GM12878 (cell line): ENCODE results near the gene ADCY2. TPM values are rescaled to one million over a fixed set of nuclear protein-coding genes. Genes with fewer than 3 reads are reported as not detected.

Experiments
- ATAC-seq: fragments of 200-7000 bp; cut with Tn5 transposase; 3 replicates; pipeline ENCODE4 v1.9.1; 2020; ENCODE audit warnings: mild to moderate bottlenecking, moderate library complexity
- BruUV-seq: library from RNA; stranded (reverse); fragments of 400-500 nt; replicated peaks from 2 replicates; lab custom pipeline; 2021; lab: Mats Ljungman, UMichigan
- CTCF ChIA-PET: fragments of 300-600 bp; sonication (Branson Sonifier 250); formaldehyde crosslinking; extraction: SDS; loops from one replicate; lab custom pipeline; 2021; ENCODE audit warnings: inconsistent platforms; lab: Yijun Ruan, JAX
- POLR2A ChIA-PET: fragments of 350-600 bp; formaldehyde crosslinking; extraction: SDS; loops from one replicate; lab custom pipeline; 2021; ENCODE audit warnings: inconsistent platforms; lab: Charles Lee
- RAD21 ChIA-PET: fragments of 300-600 bp; sonication (Branson Sonifier 250); formaldehyde crosslinking; loops from one replicate; lab custom pipeline; 2023; ENCODE audit warnings: antibody characterized with exemption; ENCODE audit not compliant: unreplicated experiment; lab: Charles Lee
- SMC1A ChIA-PET: fragments of 300-600 bp; sonication (Branson Sonifier 250); formaldehyde crosslinking; loops from one replicate; lab custom pipeline; 2023; ENCODE audit not compliant: unreplicated experiment, uncharacterized antibody; lab: Charles Lee
- DNase-seq: peaks from one replicate; pipeline ENCODE4 v3.0.0-alpha.2; 2011; ENCODE audit warnings: low read depth, low spot score
- FAIRE-seq: peaks from 3 replicates; lab custom pipeline; 2011; peaks lifted over from hg19 to GRCh38; lab: Jason Lieb, UNC
- H2AFZ ChIP-seq: 2 replicates; pipeline ENCODE4 v1.6.0; 2011; ENCODE audit warnings: low read depth, low read length, control low read depth; ENCODE audit not compliant: control insufficient read depth
- H3K27ac ChIP-seq: 2 replicates; pipeline ENCODE4 v1.5.1; 2011; ENCODE audit warnings: control low read depth; ENCODE audit not compliant: control insufficient read depth, insufficient read depth
- H3K27me3 ChIP-seq, 2 experiments: replicated peaks in 1 of 2; 2 replicates each; pipeline versions ENCODE4 v1.6.0 to v1.6.1; 2011; ENCODE audit warnings: low read length in 1 of 2; ENCODE audit not compliant: control insufficient read depth in 2 of 2, insufficient read depth in 2 of 2
- H3K36me3 ChIP-seq, 2 experiments: 2 replicates each; pipeline ENCODE4 v1.5.1; 2011; ENCODE audit warnings: low read length in 1 of 2; ENCODE audit not compliant: control insufficient read depth in 2 of 2, insufficient read depth in 2 of 2
- H3K4me1 ChIP-seq: 2 replicates; pipeline ENCODE4 v1.6.1; 2011; ENCODE audit warnings: mild to moderate bottlenecking, low read length, moderate library complexity, mixed read lengths; ENCODE audit not compliant: control insufficient read depth, insufficient read depth
- H3K4me2 ChIP-seq: 2 replicates; pipeline ENCODE4 v1.6.0; 2011; ENCODE audit warnings: control low read depth; ENCODE audit not compliant: control insufficient read depth, insufficient read depth
- H3K4me3 ChIP-seq: fragments of 200-600 bp; sonication (generic); 2 replicates; pipeline ENCODE4 v1.5.1; 2016
- H3K79me2 ChIP-seq: 2 replicates; pipeline ENCODE4 v1.6.0; 2011; ENCODE audit warnings: low read length; ENCODE audit not compliant: control insufficient read depth, insufficient read depth
- H3K9ac ChIP-seq: 2 replicates; pipeline ENCODE4 v1.8.0; 2011; ENCODE audit warnings: low read length, control low read depth, mixed read lengths; ENCODE audit not compliant: control insufficient read depth, insufficient read depth
- H3K9me3 ChIP-seq: replicated peaks from 3 replicates; pipeline ENCODE4 v1.5.1; 2011; ENCODE audit warnings: mild to moderate bottlenecking, low read length; ENCODE audit not compliant: control insufficient read depth, insufficient read depth
- H4K20me1 ChIP-seq: 2 replicates; pipeline ENCODE4 v1.6.0; 2011; ENCODE audit not compliant: control insufficient read depth, insufficient read depth
- BHLHE40 ChIP-seq, 2 experiments: fragments of 450-650 bp in 1 of 2; IDR thresholded peaks; 2 replicates each; pipeline ENCODE4 v1.6.1; 2011 to 2017; ENCODE audit warnings: low read depth in 2 of 2, borderline replicate concordance in 1 of 2, improper control_type of control experiment in 1 of 2, low read length in 1 of 2, mild to moderate bottlenecking in 1 of 2
- SUPT20H ChIP-seq: IDR thresholded peaks from 2 replicates; pipeline ENCODE4 v1.6.1; 2011; ENCODE audit warnings: low read depth, mild to moderate bottlenecking, low read length, moderate library complexity, borderline replicate concordance; ENCODE audit not compliant: control insufficient read depth
- WGBS: methylation state at CpG from one replicate; pipeline ENCODE4 v1.1.6; 2016; ENCODE audit warnings: low lambda C conversion rate; ENCODE audit not compliant: insufficient replicate concordance, insufficient coverage; ENCODE audit errors: missing lambda C conversion rate; 5-methylcytosine and 5-hydroxymethylcytosine counted together
- in situ Hi-C: fragments of 300-500 bp; cut with MboI; formaldehyde crosslinking; loops from 9 replicates; pipeline ENCODE4 v1.14.3; 2018; ENCODE audit warnings: mixed read lengths
- intact Hi-C: fragments of 100-400 bp; cut with micrococcal nuclease; formaldehyde crosslinking; loops from one replicate; pipeline ENCODE4 v1.14.2; 2022; ENCODE audit not compliant: unreplicated experiment
- polyA plus RNA-seq, 11 experiments: library from polyadenylated mRNA; depleted of rRNA in 4 of 11; unstranded in 6 of 11; stranded (reverse) in 5 of 11; fragments of >200 nt; fragmentation: Nextera tagmentation in 4 of 11; fragmentation: Illumina TruSeq in 1 of 11; extraction: Ambion mirVana in 4 of 11; extraction: Trizol in 1 of 11; gene quantifications; 1 replicate in 1 of 11; 2 replicates in 10 of 11; pipeline versions ENCODE4 v1.2.1 to v1.2.3, GENCODE V29; 2011 to 2016; ENCODE audit warnings: inconsistent platforms in 2 of 11, missing spikeins in 2 of 11, low read depth in 1 of 11
- total RNA-seq, 4 experiments: library from RNA; depleted of rRNA in 3 of 4; stranded (reverse); fragments of >200 nt in 3 of 4; fragmentation: Illumina TruSeq in 1 of 4; extraction: Trizol in 1 of 4; gene quantifications; 2 replicates each; pipeline versions ENCODE4 v1.2.1 to v1.2.3, GENCODE V29; 2013 to 2021
- TF ChIP-seq, protein P1 (sequence below): fragments of 450-650 bp; IDR thresholded peaks from 2 replicates; pipeline ENCODE4 v1.6.1; 2016; ENCODE audit warnings: mild to moderate bottlenecking, moderate library complexity, borderline replicate concordance
- TF ChIP-seq, protein P2 (sequence below): IDR thresholded peaks from 2 replicates; pipeline ENCODE4 v1.6.1; 2011; ENCODE audit warnings: borderline replicate concordance, low read depth, mild to moderate bottlenecking, moderate library complexity, low read length; ENCODE audit not compliant: insufficient read depth, poor library complexity, severe bottlenecking
- TF ChIP-seq, protein P3 (sequence below): fragments of 450-650 bp; IDR thresholded peaks from 2 replicates; pipeline ENCODE4 v1.6.1; 2016; ENCODE audit warnings: mild to moderate bottlenecking

The ADCY2 gene
- total and polyA plus RNA-seq, 10 of the 15 experiments (the other 5 are each of a cell fraction or from before 2014, with no cell fraction given) = 0.07 to 0.26 TPM; not detected in 8

DNA sequence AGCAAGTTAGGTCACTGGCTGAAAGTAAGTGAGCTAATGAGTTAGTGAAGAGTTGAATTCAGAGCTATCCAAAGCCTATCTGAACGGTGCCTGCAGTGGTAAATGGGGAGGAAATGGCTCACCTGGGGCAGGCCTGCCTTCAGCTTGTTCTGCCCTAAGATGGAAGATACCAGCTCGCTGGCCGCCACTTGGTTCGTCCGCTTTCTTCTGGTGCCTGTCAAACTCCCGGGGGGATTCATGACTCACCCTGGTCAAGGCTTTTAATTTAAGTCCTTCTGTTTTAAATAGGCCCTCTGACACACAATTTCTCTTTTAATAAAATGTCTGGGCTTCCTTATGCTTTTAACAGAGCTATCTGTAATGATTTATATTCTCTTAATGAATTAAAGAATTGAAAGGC lies 376.2 kb downstream of the ADCY2 start:
- POLR2A ChIA-PET = no interaction called here
- Histone ChIP-seq H3K36me3 (no peaks in the 10 kb centered on the region), H3K4me3 (no peak overlapping the region), H3K27ac (no peak overlapping the region), H3K79me2 (no peaks in the 10 kb centered on the region), H2AFZ (no peak overlapping the region), H3K9ac (no peak overlapping the region)
- FAIRE-seq (no peak), DNase-seq (no peak), ATAC-seq (no peak)
- SMC1A ChIA-PET = interaction anchor here (1.3 to 2.3 kb wide), 3 partner anchors 9 to 44 kb away, joined by 3 to 6 read pairs (median 3); no protein-coding TSS in a partner anchor
- intact Hi-C loops = no loop called here
- 58% methylated on average over 6 of the region's 6 CpGs for WGBS
- in situ Hi-C loops = no loop called here
- TF ChIP-seq BHLHE40 (IDR thresholded peaks at IDR 0.05; ENCODE audit: borderline replicate concordance in 1 of 2, low read depth in 2 of 2, low read length in 1 of 2) (no peak), SUPT20H (no peak)
- TF ChIP-seq, protein P1, sequence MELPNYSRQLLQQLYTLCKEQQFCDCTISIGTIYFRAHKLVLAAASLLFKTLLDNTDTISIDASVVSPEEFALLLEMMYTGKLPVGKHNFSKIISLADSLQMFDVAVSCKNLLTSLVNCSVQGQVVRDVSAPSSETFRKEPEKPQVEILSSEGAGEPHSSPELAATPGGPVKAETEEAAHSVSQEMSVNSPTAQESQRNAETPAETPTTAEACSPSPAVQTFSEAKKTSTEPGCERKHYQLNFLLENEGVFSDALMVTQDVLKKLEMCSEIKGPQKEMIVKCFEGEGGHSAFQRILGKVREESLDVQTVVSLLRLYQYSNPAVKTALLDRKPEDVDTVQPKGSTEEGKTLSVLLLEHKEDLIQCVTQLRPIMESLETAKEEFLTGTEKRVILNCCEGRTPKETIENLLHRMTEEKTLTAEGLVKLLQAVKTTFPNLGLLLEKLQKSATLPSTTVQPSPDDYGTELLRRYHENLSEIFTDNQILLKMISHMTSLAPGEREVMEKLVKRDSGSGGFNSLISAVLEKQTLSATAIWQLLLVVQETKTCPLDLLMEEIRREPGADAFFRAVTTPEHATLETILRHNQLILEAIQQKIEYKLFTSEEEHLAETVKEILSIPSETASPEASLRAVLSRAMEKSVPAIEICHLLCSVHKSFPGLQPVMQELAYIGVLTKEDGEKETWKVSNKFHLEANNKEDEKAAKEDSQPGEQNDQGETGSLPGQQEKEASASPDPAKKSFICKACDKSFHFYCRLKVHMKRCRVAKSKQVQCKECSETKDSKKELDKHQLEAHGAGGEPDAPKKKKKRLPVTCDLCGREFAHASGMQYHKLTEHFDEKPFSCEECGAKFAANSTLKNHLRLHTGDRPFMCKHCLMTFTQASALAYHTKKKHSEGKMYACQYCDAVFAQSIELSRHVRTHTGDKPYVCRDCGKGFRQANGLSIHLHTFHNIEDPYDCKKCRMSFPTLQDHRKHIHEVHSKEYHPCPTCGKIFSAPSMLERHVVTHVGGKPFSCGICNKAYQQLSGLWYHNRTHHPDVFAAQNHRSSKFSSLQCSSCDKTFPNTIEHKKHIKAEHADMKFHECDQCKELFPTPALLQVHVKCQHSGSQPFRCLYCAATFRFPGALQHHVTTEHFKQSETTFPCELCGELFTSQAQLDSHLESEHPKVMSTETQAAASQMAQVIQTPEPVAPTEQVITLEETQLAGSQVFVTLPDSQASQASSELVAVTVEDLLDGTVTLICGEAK = no peak
- TF ChIP-seq, protein P2, sequence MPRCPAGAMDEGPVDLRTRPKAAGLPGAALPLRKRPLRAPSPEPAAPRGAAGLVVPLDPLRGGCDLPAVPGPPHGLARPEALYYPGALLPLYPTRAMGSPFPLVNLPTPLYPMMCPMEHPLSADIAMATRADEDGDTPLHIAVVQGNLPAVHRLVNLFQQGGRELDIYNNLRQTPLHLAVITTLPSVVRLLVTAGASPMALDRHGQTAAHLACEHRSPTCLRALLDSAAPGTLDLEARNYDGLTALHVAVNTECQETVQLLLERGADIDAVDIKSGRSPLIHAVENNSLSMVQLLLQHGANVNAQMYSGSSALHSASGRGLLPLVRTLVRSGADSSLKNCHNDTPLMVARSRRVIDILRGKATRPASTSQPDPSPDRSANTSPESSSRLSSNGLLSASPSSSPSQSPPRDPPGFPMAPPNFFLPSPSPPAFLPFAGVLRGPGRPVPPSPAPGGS = no peak
- TF ChIP-seq, protein P3, sequence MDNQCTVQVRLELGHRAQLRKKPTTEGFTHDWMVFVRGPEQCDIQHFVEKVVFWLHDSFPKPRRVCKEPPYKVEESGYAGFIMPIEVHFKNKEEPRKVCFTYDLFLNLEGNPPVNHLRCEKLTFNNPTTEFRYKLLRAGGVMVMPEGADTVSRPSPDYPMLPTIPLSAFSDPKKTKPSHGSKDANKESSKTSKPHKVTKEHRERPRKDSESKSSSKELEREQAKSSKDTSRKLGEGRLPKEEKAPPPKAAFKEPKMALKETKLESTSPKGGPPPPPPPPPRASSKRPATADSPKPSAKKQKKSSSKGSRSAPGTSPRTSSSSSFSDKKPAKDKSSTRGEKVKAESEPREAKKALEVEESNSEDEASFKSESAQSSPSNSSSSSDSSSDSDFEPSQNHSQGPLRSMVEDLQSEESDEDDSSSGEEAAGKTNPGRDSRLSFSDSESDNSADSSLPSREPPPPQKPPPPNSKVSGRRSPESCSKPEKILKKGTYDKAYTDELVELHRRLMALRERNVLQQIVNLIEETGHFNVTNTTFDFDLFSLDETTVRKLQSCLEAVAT = no peak
- TF ChIP-seq, all 136 proteins: peak for 0
- no peaks in the 10 kb centered on the region for H3K4me1 ChIP-seq
- BruUV-seq = no TSS peak
- ChIA-PET RAD21 (interaction anchor here (1.0 kb wide), 1 partner anchor 10 kb away, joined by 3 read pairs; no protein-coding TSS in a partner anchor), CTCF (interaction anchor here (1.4 kb wide), 1 partner anchor 45 kb away, joined by 3 read pairs; no protein-coding TSS in a partner anchor)
- no peak overlapping the region for H3K4me2 ChIP-seq
- no peaks in the 10 kb centered on the region for H3K9me3 ChIP-seq
- no peaks in the 10 kb centered on the region for H3K27me3 ChIP-seq
- no peaks in the 10 kb centered on the region for H4K20me1 ChIP-seq
